K562 (cell line): ENCODE results near the gene FUBP3. TPM values are rescaled to one million over a fixed set of nuclear protein-coding genes. Genes with fewer than 3 reads are reported as not detected.
A peak's percentile ranks its signal among the peaks of the same experiment; 100 is the strongest.

ENCODE experiments used
- CTCFL ChIP-seq: IDR thresholded peaks from 2 replicates; pipeline ENCODE4 v1.6.1; 2011; ENCODE audit warnings: borderline replicate concordance, low read depth, mild to moderate bottlenecking, moderate library complexity, low read length; ENCODE audit not compliant: insufficient read depth, poor library complexity, severe bottlenecking
- E2F6 ChIP-seq, 2 experiments: IDR thresholded peaks; 2 replicates each; pipeline ENCODE4 v1.6.1; 2011; ENCODE audit warnings: borderline replicate concordance in 1 of 2, control low read depth in 1 of 2, low read depth in 1 of 2, low read length in 1 of 2, mild to moderate bottlenecking in 1 of 2, mixed read lengths in 1 of 2, moderate library complexity in 1 of 2; ENCODE audit not compliant: insufficient read depth in 1 of 2, insufficient read length in 1 of 2, poor library complexity in 1 of 2, severe bottlenecking in 1 of 2; ENCODE audit errors: extremely low read depth in 1 of 2
- EHMT2 ChIP-seq: fragments of 450-650 bp; IDR thresholded peaks from 2 replicates; pipeline ENCODE4 v1.6.1; 2018; ENCODE audit warnings: antibody characterized with exemption
- GABPB1 ChIP-seq: sonication (generic); formaldehyde crosslinking; IDR thresholded peaks from 2 replicates; pipeline ENCODE4 v1.8.0; 2022; ENCODE audit warnings: mild to moderate bottlenecking, missing genetic modification reagents
- GTF2F1 ChIP-seq: IDR thresholded peaks from 2 replicates; pipeline ENCODE4 v1.6.1; 2011; ENCODE audit warnings: low read depth, low read length, improper control_type of control experiment
- HDAC2 ChIP-seq: fragments of 450-650 bp; IDR thresholded peaks from 2 replicates; pipeline ENCODE4 v1.6.1; 2016; ENCODE audit warnings: mild to moderate bottlenecking
- KDM2B ChIP-seq: fragments of 250-450 bp; sonication (Bioruptor Pico); IDR thresholded peaks from 2 replicates; pipeline ENCODE4 v1.8.0; 2021; ENCODE audit warnings: mild to moderate bottlenecking, moderate library complexity
- KLF1 ChIP-seq: fragments of 450-650 bp; IDR thresholded peaks from 2 replicates; pipeline ENCODE4 v1.6.1; 2016; ENCODE audit warnings: missing genetic modification characterization, missing compliant biosample characterization
- KLF13 ChIP-seq: fragments of 450-650 bp; IDR thresholded peaks from 2 replicates; pipeline ENCODE4 v1.6.1; 2016; ENCODE audit warnings: missing genetic modification characterization, low read depth, mild to moderate bottlenecking, missing compliant biosample characterization, moderate library complexity, borderline replicate concordance
- MEF2A ChIP-seq: IDR thresholded peaks from 2 replicates; pipeline ENCODE4 v1.6.1; 2011; ENCODE audit warnings: low read depth, mild to moderate bottlenecking, low read length, moderate library complexity; ENCODE audit not compliant: control insufficient read depth
- NEUROD1 ChIP-seq: fragments of 150-350 bp; IDR thresholded peaks from 2 replicates; pipeline ENCODE4 v1.6.1; 2014; ENCODE audit warnings: borderline replicate concordance, low read length, low read depth; ENCODE audit not compliant: partially characterized antibody
- POLR2B ChIP-seq: fragments of 450-650 bp; IDR thresholded peaks from 2 replicates; pipeline ENCODE4 v1.6.1; 2018; ENCODE audit warnings: low read depth; ENCODE audit not compliant: partially characterized antibody
- POLR2H ChIP-seq: IDR thresholded peaks from 2 replicates; pipeline ENCODE4 v1.6.1; 2016; ENCODE audit warnings: missing genetic modification characterization, low read depth, mild to moderate bottlenecking, control low read depth, missing compliant biosample characterization, moderate library complexity
- RBM17 ChIP-seq: fragments of 200-400 bp; formaldehyde crosslinking; IDR thresholded peaks from 2 replicates; pipeline ENCODE4 v1.6.1; 2017; ENCODE audit warnings: low read depth, mild to moderate bottlenecking, low read length, borderline replicate concordance
- SIN3A ChIP-seq, 2 experiments: fragments of 150-350 bp in 1 of 2; IDR thresholded peaks; 2 replicates each; pipeline ENCODE4 v1.6.1; 2011 to 2016; ENCODE audit warnings: borderline replicate concordance in 2 of 2, low read depth in 2 of 2, low read length in 2 of 2, mild to moderate bottlenecking in 2 of 2, moderate library complexity in 2 of 2; ENCODE audit not compliant: control insufficient read depth in 1 of 2
- SIX5 ChIP-seq, 2 experiments: IDR thresholded peaks; 2 replicates each; pipeline ENCODE4 v1.6.1; 2011; ENCODE audit warnings: low read length in 2 of 2, borderline replicate concordance in 1 of 2, low read depth in 1 of 2, mild to moderate bottlenecking in 1 of 2, moderate library complexity in 1 of 2; ENCODE audit not compliant: insufficient read depth in 1 of 2
- SMAD4 ChIP-seq: fragments of 250-450 bp; sonication (Bioruptor Pico); conservative IDR thresholded peaks from 2 replicates; pipeline ENCODE4 v1.8.0; 2021; ENCODE audit warnings: inconsistent platforms, mild to moderate bottlenecking, moderate library complexity
- SRSF3 ChIP-seq: fragments of 200-400 bp; formaldehyde crosslinking; IDR thresholded peaks from 2 replicates; pipeline ENCODE4 v1.6.1; 2016; ENCODE audit warnings: mild to moderate bottlenecking, low read length, moderate library complexity; ENCODE audit not compliant: insufficient read depth
- STAT5B ChIP-seq: fragments of 250-450 bp; sonication (Bioruptor Pico); IDR thresholded peaks from 2 replicates; pipeline ENCODE4 v1.8.0; 2021; ENCODE audit warnings: mild to moderate bottlenecking, inconsistent platforms
- ZBTB34 ChIP-seq: fragments of 250-450 bp; sonication (Bioruptor Pico); IDR thresholded peaks from 2 replicates; pipeline ENCODE4 v1.8.0; 2021; ENCODE audit warnings: mild to moderate bottlenecking, moderate library complexity
- ZNF232 ChIP-seq: sonication (generic); formaldehyde crosslinking; IDR thresholded peaks from 2 replicates; pipeline ENCODE4 v1.8.0; 2022; ENCODE audit warnings: mild to moderate bottlenecking, missing genetic modification reagents
- ZNF561 ChIP-seq: fragments of 450-650 bp; formaldehyde crosslinking; conservative IDR thresholded peaks from 2 replicates; pipeline ENCODE4 v1.4.0; 2020; ENCODE audit warnings: mild to moderate bottlenecking, moderate library complexity
- polyA plus RNA-seq, 8 experiments: library from polyadenylated mRNA; depleted of rRNA in 4 of 8; stranded (reverse) in 5 of 8; unstranded in 3 of 8; fragments of >200 nt; fragmentation: Nextera tagmentation in 2 of 8; fragmentation: Illumina TruSeq in 1 of 8; extraction: Ambion mirVana in 2 of 8; extraction: Trizol in 1 of 8; gene quantifications; 2 replicates each; pipeline versions ENCODE4 v1.2.1 to v1.2.3, GENCODE V29; 2011 to 2014; ENCODE audit warnings: inconsistent platforms in 1 of 8, missing spikeins in 1 of 8
- total RNA-seq, 7 experiments: library from RNA; depleted of rRNA in 6 of 7; stranded (reverse); fragments of >200 nt in 6 of 7; fragmentation: Illumina TruSeq in 2 of 7; extraction: Trizol in 2 of 7; gene quantifications; 2 replicates each; pipeline versions ENCODE4 v1.2.1 to v1.2.3, GENCODE V29; 2011 to 2021; ENCODE audit warnings: low replicate concordance in 1 of 7

The FUBP3 gene
- total and polyA plus RNA-seq, 9 of the 15 experiments (the other 6 are each of a cell fraction or from before 2014, with no cell fraction given) = 3.0 to 64.0 (median 48.1) TPM

GRCh38 chr9:130535818-130536521 lies 43.4 kb upstream of the FUBP3 start (continued):
- no peak for TF ChIP-seq CTCFL
- TF ChIP-seq SRSF3 = no peak
- peak; percentile 82 for TF ChIP-seq HDAC2
- peak; percentile 84 for TF ChIP-seq SMAD4 (CRISPR knock-in tag)
- TF ChIP-seq ZNF561 (CRISPR knock-in tag) = no peak
- TF ChIP-seq RBM17 = no peak
- TF ChIP-seq NEUROD1 = no peak
- TF ChIP-seq GTF2F1 = no peak
- TF ChIP-seq SIX5 (IDR thresholded peaks at IDR 0.05; ENCODE audit: borderline replicate concordance in 1 of 2, insufficient read depth in 1 of 2, low read depth in 1 of 2, low read length in 2 of 2) = no peak
- no peak for TF ChIP-seq EHMT2
- no peak for TF ChIP-seq KDM2B (CRISPR knock-in tag)
- no peak for TF ChIP-seq ZNF232 (CRISPR knock-in tag)
- no peak for TF ChIP-seq STAT5B (CRISPR knock-in tag)
- TF ChIP-seq SIN3A (IDR thresholded peaks at IDR 0.05; ENCODE audit: borderline replicate concordance in 2 of 2, control insufficient read depth in 1 of 2, low read depth in 2 of 2, low read length in 2 of 2) = no peak
- peak; percentile 64 to 69 for TF ChIP-seq E2F6 (IDR thresholded peaks at IDR 0.05; ENCODE audit: borderline replicate concordance in 1 of 2, extremely low read depth in 1 of 2, insufficient read depth in 1 of 2, insufficient read length in 1 of 2, low read depth in 1 of 2, low read length in 1 of 2, poor library complexity in 1 of 2, severe bottlenecking in 1 of 2)
- no peak for TF ChIP-seq POLR2H
- TF ChIP-seq KLF13 (tag) = no peak
- peak; percentile 24 for TF ChIP-seq POLR2B
- no peak for TF ChIP-seq ZBTB34 (CRISPR knock-in tag)
- peak; percentile 30; the same call in 1 of the 2 replicates for TF ChIP-seq KLF1
- no peak for TF ChIP-seq GABPB1 (CRISPR knock-in tag)
- TF ChIP-seq MEF2A = no peak
